ENCODE measurements around the gene FAM20A.
"Not testable (repeated sequence)": the region's sequence is repeated elsewhere in the genome, so short reads cannot be mapped to it uniquely, and the experiment has no call there.

The FAM20A gene

GRCh38 chr17:68587847-68588246 lies 13.3 kb downstream of the FAM20A start:
- DNase-seq: no peak

- no peak for DNase-seq
Measured at GRCh38 chr17:68587026-68587425, 14.1 kb downstream of the FAM20A start.

GRCh38 chr17:68585643-68586042 lies 15.5 kb downstream of the FAM20A start:
- no peak for DNase-seq

- no peak for DNase-seq
Measured at GRCh38 chr17:68584581-68585303, 16.4 kb downstream of the FAM20A start.

GRCh38 chr17:68582867-68583266 lies 18.3 kb downstream of the FAM20A start:
- not testable (repeated sequence) for DNase-seq

- DNase-seq: no peak
Measured at GRCh38 chr17:68581863-68582645, 19.1 kb downstream of the FAM20A start.

- peak; percentile 94 to 96 for DNase-seq
Measured at GRCh38 chr17:68580236-68580770, 20.9 kb downstream of the FAM20A start.

GRCh38 chr17:68579194-68579927 lies 21.8 kb downstream of the FAM20A start:
- peak in 1 of 2 donors; percentile 33 for DNase-seq

GRCh38 chr17:68578236-68578635 lies 22.9 kb downstream of the FAM20A start:
- DNase-seq: no peak

- no peak for DNase-seq
Measured at GRCh38 chr17:68577497-68577821, 23.7 kb downstream of the FAM20A start.

- no peak for DNase-seq
Measured at GRCh38 chr17:68576811-68577496, 24.2 kb downstream of the FAM20A start.

- DNase-seq: no peak
Measured at GRCh38 chr17:68576137-68576536, 25.0 kb downstream of the FAM20A start.

GRCh38 chr17:68573338-68573737 lies 27.8 kb downstream of the FAM20A start:
- DNase-seq: no peak

GRCh38 chr17:68572138-68572842 lies 28.9 kb downstream of the FAM20A start:
- DNase-seq: peak; percentile 70 to 77

- DNase-seq: no peak
Measured at GRCh38 chr17:68570526-68570925, 30.6 kb downstream of the FAM20A start.

- no peak for DNase-seq
Measured at GRCh38 chr17:68569346-68569745, 31.8 kb downstream of the FAM20A start.

- DNase-seq: no peak
Measured at GRCh38 chr17:68568581-68568980, 32.6 kb downstream of the FAM20A start.

- no peak for DNase-seq
Measured at GRCh38 chr17:68567581-68567980, 33.6 kb downstream of the FAM20A start.

- no peak for DNase-seq
Measured at GRCh38 chr17:68567035-68567434, 34.1 kb downstream of the FAM20A start.

GRCh38 chr17:68566442-68566738 lies 34.8 kb downstream of the FAM20A start:
- peak; percentile 91 to 93 for DNase-seq

- DNase-seq: peak; percentile 52 to 82
Measured at GRCh38 chr17:68565661-68566441, 35.3 kb downstream of the FAM20A start.

Measured in inflammatory macrophage treated with lipopolysaccharide for 1 hour (primary cell).